HG03097 (cell line): ENCODE data around the gene PANK4.

ENCODE experiments used
- ATAC-seq: cut with Tn5 transposase; IDR thresholded peaks from one replicate; pipeline ENCODE4 v1.9.1; 2021; ENCODE audit not compliant: unreplicated experiment, low FRiP score

The PANK4 gene

GRCh38 chr1:2516946-2517345, 9.4 kb downstream of the PANK4 start:
- no peak for ATAC-seq

GRCh38 chr1:2516124-2516523, 10.3 kb downstream of the PANK4 start:
- no peak for ATAC-seq

- ATAC-seq: no peak
These were observed 10.7 kb downstream of the PANK4 start for GRCh38 chr1:2515763-2516080.

- ATAC-seq: no peak
These were observed 11.3 kb downstream of the PANK4 start for GRCh38 chr1:2514863-2515762.

GRCh38 chr1:2513939-2514652, 12.3 kb downstream of the PANK4 start:
- ATAC-seq: no peak

- ATAC-seq: no peak
These were observed 13.5 kb downstream of the PANK4 start for GRCh38 chr1:2512862-2513421.

- ATAC-seq: no peak
These were observed 15.8 kb downstream of the PANK4 start for GRCh38 chr1:2510366-2511155.

- no peak for ATAC-seq
These were observed 16.8 kb downstream of the PANK4 start for GRCh38 chr1:2509589-2509988.

- no peak for ATAC-seq
These were observed 17.6 kb downstream of the PANK4 start for GRCh38 chr1:2508751-2509150.

- no peak for ATAC-seq
These were observed 18.2 kb downstream of the PANK4 start for GRCh38 chr1:2508180-2508579.

GRCh38 chr1:2507744-2508155, 18.6 kb downstream of the PANK4 start:
- ATAC-seq: no peak

- ATAC-seq: no peak
These were observed 19.4 kb downstream of the PANK4 start for GRCh38 chr1:2506901-2507565.

GRCh38 chr1:2506007-2506860, 20.2 kb downstream of the PANK4 start:
- no peak for ATAC-seq

GRCh38 chr1:2505461-2505994, 20.9 kb downstream of the PANK4 start:
- ATAC-seq: no peak

GRCh38 chr1:2504949-2505272, 21.5 kb downstream of the PANK4 start:
- ATAC-seq: no peak

GRCh38 chr1:2504225-2504948, 22.0 kb downstream of the PANK4 start:
- no peak for ATAC-seq

GRCh38 chr1:2503554-2504224, 22.7 kb downstream of the PANK4 start:
- no peak for ATAC-seq
